ENCODE measurements around the gene DSEL.

GRCh38 chr18:67517444-67517765 lies 885 bp upstream of the DSEL start:
- TF ChIP-seq CTCF (conservative IDR thresholded peaks at IDR 0.05) (no peak), ZFX (IDR thresholded peaks at IDR 0.05) (no peak)
